Hematopoietic multipotent progenitor cell (in vitro differentiated cells): Measurements from ENCODE around the gene CDCA3. TPM values are rescaled to one million over a fixed set of nuclear protein-coding genes. Genes with fewer than 3 reads are reported as not detected.

Experiments
- DNase-seq, 3 donors: peaks; one replicate each; pipeline ENCODE4 v3.0.0-alpha.2; 2011 to 2015; ENCODE audit warnings: low read depth in 2 of 3, low spot score in 2 of 3
- total RNA-seq: library from RNA; depleted of rRNA; stranded (reverse); fragments of >200 nt; gene quantifications from one replicate; pipeline ENCODE4 v1.2.3, GENCODE V29; 2012

CDCA3 gene
- total RNA-seq, 1 donor, result 3.5 TPM

GRCh38 chr12:6823182-6824084, 27.7 kb downstream of the CDCA3 start:
- DNase-seq, result no peak

- DNase-seq, result no peak
Observed at GRCh38 chr12:6822426-6823135, 28.5 kb downstream of the CDCA3 start.

- DNase-seq, result peak in 2 of 3 donors; percentile 24 to 38
Observed at GRCh38 chr12:6821591-6822425, 29.3 kb downstream of the CDCA3 start, which contains the start of gene GPR162. TSS of gene GPR162 (plus strand) at chr12:6821821. CDS start at chr12:6823899, 2,078 bp downstream.

- no peak for DNase-seq
Observed at GRCh38 chr12:6820166-6820565, 30.9 kb downstream of the CDCA3 start.

- DNase-seq, result no peak
Observed at GRCh38 chr12:6819106-6820030, 31.7 kb downstream of the CDCA3 start.

- DNase-seq, result no peak
Observed at GRCh38 chr12:6818645-6819044, 32.4 kb downstream of the CDCA3 start.

GRCh38 chr12:6818222-6818621, 32.9 kb downstream of the CDCA3 start:
- DNase-seq, result no peak

GRCh38 chr12:6817662-6818157, 33.4 kb downstream of the CDCA3 start:
- no peak for DNase-seq

GRCh38 chr12:6817098-6817497, 34.0 kb downstream of the CDCA3 start:
- no peak for DNase-seq

- no peak for DNase-seq
Observed at GRCh38 chr12:6816598-6816997, 34.5 kb downstream of the CDCA3 start.

GRCh38 chr12:6813363-6813762, 37.7 kb downstream of the CDCA3 start:
- no peak for DNase-seq

GRCh38 chr12:6810758-6811157, 40.3 kb downstream of the CDCA3 start:
- DNase-seq, result no peak

GRCh38 chr12:6809056-6809455, 42.0 kb downstream of the CDCA3 start:
- DNase-seq, result no peak

- no peak for DNase-seq
Observed at GRCh38 chr12:6807170-6807569, 43.9 kb downstream of the CDCA3 start.

- DNase-seq, result no peak
Observed at GRCh38 chr12:6799147-6799546, 51.9 kb downstream of the CDCA3 start.

Other genes with a start within 250 kb of the CDCA3 start
- 305 TPM for gene CHD4, start 243.9 kb downstream of the CDCA3 start, total RNA-seq
- 3.8 TPM for gene LPAR5, start 215.3 kb downstream of the CDCA3 start, total RNA-seq
- gene ACRBP, start 203.9 kb downstream of the CDCA3 start, total RNA-seq, result 15.9 TPM
- 57.6 TPM for gene ING4, start 188.2 kb downstream of the CDCA3 start, total RNA-seq
- 48.7 TPM for gene ZNF384, start 161.9 kb downstream of the CDCA3 start, total RNA-seq
- under 0.01 TPM for gene PIANP, start 150.5 kb downstream of the CDCA3 start, total RNA-seq
- gene COPS7A, start 127.2 kb downstream of the CDCA3 start, total RNA-seq, result 55.7 TPM
- gene MLF2, start 98.1 kb downstream of the CDCA3 start, total RNA-seq, result 213 TPM
- 27.7 TPM for gene PTMS, start 84.9 kb downstream of the CDCA3 start, total RNA-seq
- 12.1 TPM for gene LAG3, start 78.8 kb downstream of the CDCA3 start, total RNA-seq
- 3.8 TPM for gene CD4, start 61.8 kb downstream of the CDCA3 start, total RNA-seq
- 29.6 TPM for gene GPR162, start 29.5 kb downstream of the CDCA3 start, total RNA-seq
- gene P3H3, start 22.9 kb downstream of the CDCA3 start, total RNA-seq, result 13.2 TPM
- gene GNB3, start 10.4 kb downstream of the CDCA3 start, total RNA-seq, result 1.9 TPM
- gene USP5, start 864 bp upstream of the CDCA3 start, total RNA-seq, result 78.1 TPM
- 440 TPM for gene TPI1, start 16.2 kb upstream of the CDCA3 start, total RNA-seq
- 10.8 TPM for gene SPSB2, start 22.0 kb upstream of the CDCA3 start, total RNA-seq
- gene LRRC23, start 53.5 kb upstream of the CDCA3 start, total RNA-seq, result 16.2 TPM
- gene ENO2, start 63.3 kb upstream of the CDCA3 start, total RNA-seq, result 14.0 TPM
- 25.0 TPM for gene ATN1, start 76.7 kb upstream of the CDCA3 start, total RNA-seq
- gene RNU7-1, start 92.5 kb upstream of the CDCA3 start, total RNA-seq, result not detected
- gene C12orf57, start 92.7 kb upstream of the CDCA3 start, total RNA-seq, result 336 TPM
- gene PTPN6, start 100.1 kb upstream of the CDCA3 start, total RNA-seq, result 403 TPM
- gene PHB2, start 119.4 kb upstream of the CDCA3 start, total RNA-seq, result 344 TPM
- 22.4 TPM for gene EMG1, start 119.6 kb upstream of the CDCA3 start, total RNA-seq
- 33.1 TPM for gene LPCAT3, start 167.2 kb upstream of the CDCA3 start, total RNA-seq
- 0.81 TPM for gene C1S, start 209.4 kb upstream of the CDCA3 start, total RNA-seq
- 11.0 TPM for gene C1R, start 241.2 kb upstream of the CDCA3 start, total RNA-seq